OCI-LY7 (cell line): Measurements from ENCODE around the gene DPF3. TPM values are rescaled to one million over a fixed set of nuclear protein-coding genes. Genes with fewer than 3 reads are reported as not detected.

ENCODE experiments used
- BruUV-seq: library from RNA; stranded (reverse); fragments of 400-500 nt; replicated peaks from 2 replicates; lab custom pipeline; 2021; lab: Mats Ljungman, UMichigan
- CTCF ChIA-PET: fragments of 300-600 bp; sonication (Branson Sonifier 250); formaldehyde crosslinking; loops from one replicate; lab custom pipeline; 2022; ENCODE audit warnings: antibody characterized with exemption; ENCODE audit not compliant: unreplicated experiment; lab: Charles Lee
- POLR2A ChIA-PET: fragments of 300-600 bp; sonication (Branson Sonifier 250); formaldehyde crosslinking; loops from one replicate; lab custom pipeline; 2022; ENCODE audit warnings: antibody characterized with exemption; lab: Charles Lee
- DNase-seq: peaks from one replicate; pipeline ENCODE4 v3.0.0-alpha.2; 2015; ENCODE audit warnings: low spot score
- H2AFZ ChIP-seq: fragments of 200-600 bp; sonication (generic), shearing (Covaris generic); 2 replicates; pipeline ENCODE4 v1.6.1; 2014; ENCODE audit warnings: mild to moderate bottlenecking, antibody characterized with exemption, low read length, moderate library complexity
- H3K27ac ChIP-seq: fragments of 200-600 bp; sonication (generic); 2 replicates; pipeline ENCODE4 v1.5.1; 2014; ENCODE audit warnings: mixed run types, low read depth, mild to moderate bottlenecking, moderate library complexity, low read length, inconsistent platforms; ENCODE audit not compliant: poor library complexity, severe bottlenecking
- H3K36me3 ChIP-seq: fragments of 200-600 bp; sonication (generic); 2 replicates; pipeline ENCODE4 v1.6.1; 2014; ENCODE audit warnings: mild to moderate bottlenecking, antibody characterized with exemption, low read length, moderate library complexity, mixed read lengths; ENCODE audit not compliant: insufficient read depth
- H3K4me1 ChIP-seq: fragments of 200-600 bp; sonication (generic); 2 replicates; pipeline ENCODE4 v1.5.1; 2014; ENCODE audit warnings: mild to moderate bottlenecking, low read length; ENCODE audit not compliant: insufficient read depth, poor library complexity, severe bottlenecking
- H3K4me2 ChIP-seq: fragments of 200-600 bp; sonication (generic); 2 replicates; pipeline ENCODE4 v1.6.1; 2014; ENCODE audit warnings: mild to moderate bottlenecking, low read length
- H3K4me3 ChIP-seq: fragments of 200-600 bp; sonication (generic); 2 replicates; pipeline ENCODE4 v1.5.1; 2014; ENCODE audit warnings: mild to moderate bottlenecking, low read depth, low read length; ENCODE audit not compliant: poor library complexity, severe bottlenecking
- H3K79me2 ChIP-seq: fragments of 200-600 bp; sonication (generic); 2 replicates; pipeline ENCODE4 v1.6.1; 2016; ENCODE audit warnings: low read depth, mild to moderate bottlenecking, low read length, moderate library complexity, mixed read lengths; ENCODE audit not compliant: insufficient read depth
- H3K9me2 ChIP-seq: fragments of 200-600 bp; sonication (generic); 2 replicates; pipeline ENCODE4 v1.6.1; 2016; ENCODE audit warnings: mild to moderate bottlenecking, low read length, mixed read lengths; ENCODE audit not compliant: insufficient read depth
- H3K9me3 ChIP-seq: fragments of 200-600 bp; sonication (generic); 2 replicates; pipeline ENCODE4 v1.6.1; 2014; ENCODE audit warnings: mild to moderate bottlenecking, mixed run types, low read length, mixed read lengths
- H4K20me1 ChIP-seq: fragments of 200-600 bp; sonication (generic); 2 replicates; pipeline ENCODE4 v1.6.1; 2014; ENCODE audit warnings: mild to moderate bottlenecking, antibody characterized with exemption, low read length, moderate library complexity, mixed read lengths; ENCODE audit not compliant: insufficient read depth
- CTCF ChIP-seq: fragments of 200-600 bp; sonication (generic); conservative IDR thresholded peaks from 2 replicates; pipeline ENCODE4 v1.5.1; 2014; ENCODE audit warnings: mild to moderate bottlenecking, antibody characterized with exemption, low read length, moderate library complexity, mixed read lengths
- EZH2phosphoT487 ChIP-seq: fragments of 200-600 bp; sonication (generic); IDR thresholded peaks from 2 replicates; pipeline ENCODE4 v1.6.1; 2018; ENCODE audit warnings: low read depth, borderline replicate concordance, mild to moderate bottlenecking, mixed run types, antibody characterized with exemption, low read length, moderate library complexity, mixed read lengths
- intact Hi-C: fragments of 100-400 bp; cut with micrococcal nuclease; formaldehyde crosslinking; loops from one replicate; pipeline ENCODE4 v1.10.0; 2022; ENCODE audit not compliant: unreplicated experiment
- total RNA-seq, 2 experiments: library from RNA; depleted of rRNA in 1 of 2; stranded (reverse); fragments of >200 nt in 1 of 2; shearing (Covaris generic) in 1 of 2; gene quantifications; 2 replicates each; pipeline ENCODE4 v1.2.3, GENCODE V29; 2014 to 2022

Gene DPF3
- total RNA-seq, 2 experiments from 2014 or later: 0.42 TPM; not detected in 1

GRCh38 chr14:72925171-72925759 is 31.4 kb upstream of the DPF3 start:
- Histone ChIP-seq H3K9me2 (no peaks in the 10 kb centered on the region), H3K4me1 (peaks cover 12% of the 10 kb centered on the region), H4K20me1 (no peaks in the 10 kb centered on the region), H3K9me3 (no peaks in the 10 kb centered on the region), H3K79me2 (peaks cover 32% of the 10 kb centered on the region), H2AFZ (peak overlapping the region; percentile 99), H3K36me3 (peaks cover 17% of the 10 kb centered on the region), H3K4me3 (peak overlapping the region; percentile 85), H3K27ac (no peak overlapping the region), H3K4me2 (peak overlapping the region; percentile 74)
- no peak for DNase-seq
- ChIA-PET POLR2A (interaction anchor here (0.6 kb wide), 1 partner anchor 572 kb away, joined by 3 read pairs; no protein-coding TSS in a partner anchor), CTCF (no interaction called here)
- no peak for TF ChIP-seq CTCF
- TF ChIP-seq EZH2phosphoT487: no peak
- intact Hi-C loops: no loop called here
- no TSS peak for BruUV-seq

GRCh38 chr14:72924337-72924736 is 30.4 kb upstream of the DPF3 start:
- peaks cover 12% of the 10 kb centered on the region for H3K4me1 ChIP-seq
- no peak overlapping the region for H3K4me2 ChIP-seq
- BruUV-seq: no TSS peak
- CTCF ChIA-PET: no interaction called here
- no peaks in the 10 kb centered on the region for H3K9me2 ChIP-seq
- H3K36me3 ChIP-seq: peaks cover 8% of the 10 kb centered on the region; the same call in 1 of the 2 replicates
- H4K20me1 ChIP-seq: no peaks in the 10 kb centered on the region
- DNase-seq: no peak
- H3K27ac ChIP-seq: no peak overlapping the region
- POLR2A ChIA-PET: no interaction called here
- no peak overlapping the region for H2AFZ ChIP-seq
- no peak overlapping the region for H3K4me3 ChIP-seq
- peaks cover 24% of the 10 kb centered on the region for H3K79me2 ChIP-seq
- intact Hi-C loops: no loop called here
- no peaks in the 10 kb centered on the region for H3K9me3 ChIP-seq
- TF ChIP-seq EZH2phosphoT487 (no peak), CTCF (no peak)

GRCh38 chr14:72921396-72921795 is 27.5 kb upstream of the DPF3 start:
- H2AFZ ChIP-seq: no peak overlapping the region
- H3K4me3 ChIP-seq: no peak overlapping the region
- H3K36me3 ChIP-seq: no peaks in the 10 kb centered on the region
- ChIA-PET CTCF (no interaction called here), POLR2A (no interaction called here)
- intact Hi-C loops: no loop called here
- H3K27ac ChIP-seq: no peak overlapping the region
- TF ChIP-seq CTCF (no peak), EZH2phosphoT487 (no peak)
- H3K9me3 ChIP-seq: no peaks in the 10 kb centered on the region
- BruUV-seq: no TSS peak
- H3K9me2 ChIP-seq: no peaks in the 10 kb centered on the region
- H3K4me2 ChIP-seq: no peak overlapping the region
- DNase-seq: no peak
- H4K20me1 ChIP-seq: no peaks in the 10 kb centered on the region
- peaks cover 5% of the 10 kb centered on the region for H3K4me1 ChIP-seq
- H3K79me2 ChIP-seq: no peaks in the 10 kb centered on the region
